NCI-H2171 treated with DMSO at 0.1 percent for 48 hours (cell line): ENCODE measurements around the gene ABCF1.

Experiments used
- DNase-seq: peaks from one replicate; lab custom pipeline; 2025; lab: John Stamatoyannopoulos, UW

The ABCF1 gene

GRCh38 chr6:30626484-30627366 lies 55.5 kb downstream of the ABCF1 start, which contains the start of gene ATAT1:
Gene ATAT1 (plus strand): TSS chr6:30626874.
- peak; percentile 83 for DNase-seq

GRCh38 chr6:30635834-30636233 lies 64.6 kb downstream of the ABCF1 start:
- no peak for DNase-seq

- DNase-seq = no peak
Observed at GRCh38 chr6:30640481-30640880, 69.2 kb downstream of the ABCF1 start.

- DNase-seq = no peak
Observed at GRCh38 chr6:30641048-30641447, 69.8 kb downstream of the ABCF1 start.
